Inferior parietal cortex (tissue), 1 donor: ENCODE results near the gene IFRD1.
"Not testable (repeated sequence)": the region's sequence is repeated elsewhere in the genome, so short reads cannot be mapped to it uniquely, and the experiment has no call there.

Experiments used
- DNase-seq: peaks from one replicate; pipeline ENCODE4 v3.0.0-alpha.2; 2016; ENCODE audit errors: extremely low spot score

IFRD1 gene

GRCh38 chr7:112515989-112516388, 65.7 kb downstream of the IFRD1 start:
- no peak for DNase-seq

- DNase-seq = not testable (repeated sequence)
These were observed 66.2 kb downstream of the IFRD1 start for GRCh38 chr7:112516418-112516817.

- no peak for DNase-seq
These were observed 67.2 kb downstream of the IFRD1 start for GRCh38 chr7:112517487-112517886.

- DNase-seq = no peak
These were observed 70.5 kb downstream of the IFRD1 start for GRCh38 chr7:112520787-112521186.

- DNase-seq = no peak
These were observed 71.7 kb downstream of the IFRD1 start for GRCh38 chr7:112521942-112522341.

- DNase-seq = no peak
These were observed 73.6 kb downstream of the IFRD1 start for GRCh38 chr7:112523871-112524270.
